ENCODE results near the gene PRKAA1. TPM values are rescaled to one million over a fixed set of nuclear protein-coding genes. Genes with fewer than 3 reads are reported as not detected.

PRKAA1 gene
- polyA plus RNA-seq (2013, experiment 1 of 2; ENCODE audit: insufficient read length), result 41.9 TPM
- polyA plus RNA-seq (2013, experiment 2 of 2; ENCODE audit: insufficient read length), result 38.6 TPM

DNA sequence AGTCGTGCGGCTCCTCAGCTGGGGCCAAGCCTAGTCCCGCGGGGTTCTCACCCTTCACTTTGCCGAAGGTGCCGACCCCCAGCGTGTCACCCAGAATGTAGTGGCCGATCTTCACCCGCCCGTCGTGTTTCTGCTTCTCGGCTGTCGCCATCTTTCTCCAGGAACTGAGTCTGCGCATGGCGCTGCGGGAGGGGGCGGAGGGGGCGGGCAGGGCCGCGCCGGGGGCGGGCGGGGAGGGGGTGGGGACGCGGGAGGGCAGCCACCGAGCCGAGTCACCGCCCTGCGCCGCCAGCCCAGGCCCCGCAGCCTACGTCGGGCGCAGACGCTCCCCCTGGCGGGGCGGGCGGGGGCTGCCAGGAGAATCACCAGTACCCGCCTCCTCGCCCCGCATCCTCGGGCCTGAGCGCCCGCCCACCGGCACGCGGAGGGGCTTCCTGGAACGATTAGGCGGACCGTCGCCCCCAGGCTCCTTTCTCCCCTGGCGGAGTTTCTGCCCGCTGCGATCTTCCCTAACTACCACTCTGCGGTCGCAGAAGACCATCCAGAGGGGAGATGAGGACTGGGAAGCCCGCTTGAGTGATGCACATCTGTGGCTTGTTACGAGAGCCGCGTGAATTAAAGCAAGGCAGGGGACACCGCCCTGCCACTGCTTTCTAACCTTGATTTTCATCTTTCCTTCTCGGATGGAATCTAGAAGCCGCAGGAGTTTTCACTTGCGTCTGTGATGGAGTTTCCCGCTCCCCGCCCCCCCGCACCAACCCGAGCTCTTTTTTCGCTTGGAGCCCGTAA, at the start of gene PRKAA1:
TSS of gene PRKAA1 (minus strand) at position 363 of the 789 bp plus-strand sequence. CDS start at position 178, 185 bp downstream.
- peak; percentile 90 for DNase-seq

DNA sequence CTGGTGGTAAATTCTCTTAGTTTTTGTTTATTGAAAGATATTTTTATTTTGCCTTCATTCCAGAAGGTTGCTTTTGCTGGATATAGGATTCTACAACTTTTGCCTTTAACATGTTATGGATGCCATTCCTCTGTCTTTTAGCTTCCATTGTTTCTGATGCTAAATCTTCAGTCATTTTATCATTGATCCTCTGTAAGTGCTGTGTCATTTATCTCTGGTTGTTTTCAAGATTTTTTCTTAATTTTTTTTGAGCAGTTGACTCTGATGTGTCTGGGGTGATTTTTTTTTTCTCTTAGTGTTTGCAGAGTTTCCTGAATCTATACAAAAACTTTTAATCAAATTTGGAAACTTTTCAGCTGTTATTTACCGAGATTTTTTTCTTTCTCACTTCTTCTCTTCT, 49.4 kb upstream of the PRKAA1 start:
- DNase-seq, result no peak

DNA sequence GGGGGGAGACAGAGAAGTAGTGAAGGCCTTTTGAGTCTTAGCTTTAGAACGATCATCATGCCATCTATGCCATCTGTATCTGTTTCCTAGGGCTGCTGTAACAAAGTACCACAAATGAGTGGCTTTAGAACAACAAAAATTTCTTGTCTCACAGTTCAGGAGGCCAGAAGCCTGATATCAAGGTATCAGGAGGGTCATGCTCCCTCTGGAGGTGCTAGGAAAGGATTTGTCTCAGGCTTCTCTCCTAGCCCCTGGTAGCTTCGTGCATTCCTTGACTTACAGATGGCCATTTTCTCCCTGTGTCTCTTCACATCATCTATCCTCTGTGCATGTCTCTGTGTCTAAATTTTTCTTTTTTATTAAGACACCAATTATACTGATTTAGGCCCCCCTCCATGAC, 48.2 kb upstream of the PRKAA1 start:
- DNase-seq, result no peak

DNA sequence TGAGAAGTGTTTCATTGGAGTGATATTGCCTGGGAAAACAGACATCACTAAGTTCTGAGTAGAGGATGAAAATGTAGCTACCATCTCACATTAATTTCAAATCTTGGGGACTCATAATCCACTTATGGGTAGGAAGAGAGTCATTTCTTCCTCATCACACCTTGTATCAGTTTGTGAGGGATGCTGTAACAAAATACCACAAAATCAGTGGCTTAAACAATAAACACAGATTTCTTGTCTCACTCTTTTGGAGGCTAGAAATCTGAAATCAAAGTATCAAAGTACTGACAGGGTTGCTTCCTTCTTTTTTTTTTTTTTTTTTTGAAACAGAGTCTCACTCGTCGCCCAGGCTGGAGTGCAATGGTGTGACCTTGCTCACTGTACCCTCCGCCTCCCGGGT, 46.4 kb upstream of the PRKAA1 start:
- no peak for DNase-seq

DNA sequence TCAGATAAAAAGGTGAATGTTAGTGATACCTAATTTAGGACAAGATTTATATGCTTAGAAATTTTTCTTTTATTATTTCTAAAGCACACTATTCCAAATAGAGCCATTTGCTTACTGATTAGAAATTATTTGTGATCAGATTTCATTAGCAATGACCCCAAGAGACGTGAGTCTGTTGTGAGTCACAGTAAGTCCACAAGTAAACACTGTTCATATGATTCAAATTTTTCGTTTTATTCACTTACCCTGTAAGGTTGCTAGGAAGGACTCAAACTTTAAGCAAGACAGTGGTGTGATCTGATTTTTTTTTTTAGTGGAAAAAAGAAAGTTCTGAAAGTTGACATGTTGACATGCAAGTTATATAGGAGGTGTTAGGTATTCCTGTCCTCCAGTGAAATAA, 44.2 kb upstream of the PRKAA1 start:
- DNase-seq, result no peak

DNA sequence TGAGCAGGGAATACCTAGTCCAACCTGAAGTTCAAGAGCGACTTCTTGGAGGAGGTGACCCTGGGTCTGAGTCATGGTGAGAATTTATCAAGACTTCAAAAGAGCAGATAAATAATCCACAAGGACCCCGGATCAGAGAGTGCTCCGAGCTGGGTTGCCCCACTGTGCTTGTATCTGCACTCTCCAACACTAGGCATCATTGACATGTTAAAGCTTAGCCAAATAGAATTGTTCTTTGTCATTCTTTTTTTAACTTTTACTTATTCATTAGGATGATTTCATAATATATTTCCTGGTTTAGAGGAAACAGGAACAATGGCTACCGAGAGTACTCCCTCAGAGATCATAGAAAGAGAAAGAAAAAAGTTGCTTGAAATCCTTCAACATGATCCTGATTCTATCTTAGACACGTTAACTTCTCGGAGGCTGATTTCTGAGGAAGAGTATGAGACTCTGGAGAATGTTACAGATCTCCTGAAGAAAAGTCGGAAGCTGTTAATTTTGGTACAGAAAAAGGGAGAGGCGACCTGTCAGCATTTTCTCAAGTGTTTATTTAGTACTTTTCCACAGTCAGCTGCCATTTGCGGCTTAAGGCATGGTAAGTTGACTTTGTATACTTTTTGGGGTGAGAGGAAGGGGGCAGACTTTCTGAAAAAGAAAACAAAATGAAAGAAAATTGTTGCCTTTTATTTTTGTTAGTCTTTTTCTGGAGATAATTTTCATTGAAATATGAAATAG, 43.1 kb upstream of the PRKAA1 start, which contains the start of gene CARD6:
TSS of gene CARD6 (plus strand) at position 300 of the 738 bp plus-strand sequence. CDS start at position 316, 16 bp downstream.
- no peak for DNase-seq

DNA sequence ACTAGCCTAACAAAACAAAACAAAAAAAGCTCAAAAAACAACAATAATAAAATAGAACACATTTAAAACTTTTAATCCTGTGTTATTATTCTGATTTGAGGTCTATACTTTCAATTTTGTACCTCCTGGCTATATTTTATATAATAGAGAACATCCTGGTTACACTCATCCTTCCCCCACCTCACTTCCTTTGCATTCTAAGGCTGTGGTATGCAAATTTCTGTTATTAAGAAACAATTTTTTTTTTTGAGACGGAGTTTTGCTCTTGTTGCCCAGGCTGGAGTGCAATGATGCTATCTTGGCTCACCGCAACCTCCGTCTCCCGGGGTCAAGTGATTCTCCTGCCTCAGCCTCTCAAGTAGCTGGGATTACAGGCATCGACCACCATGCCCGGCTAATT, 39.9 kb upstream of the PRKAA1 start:
- no peak for DNase-seq

DNA sequence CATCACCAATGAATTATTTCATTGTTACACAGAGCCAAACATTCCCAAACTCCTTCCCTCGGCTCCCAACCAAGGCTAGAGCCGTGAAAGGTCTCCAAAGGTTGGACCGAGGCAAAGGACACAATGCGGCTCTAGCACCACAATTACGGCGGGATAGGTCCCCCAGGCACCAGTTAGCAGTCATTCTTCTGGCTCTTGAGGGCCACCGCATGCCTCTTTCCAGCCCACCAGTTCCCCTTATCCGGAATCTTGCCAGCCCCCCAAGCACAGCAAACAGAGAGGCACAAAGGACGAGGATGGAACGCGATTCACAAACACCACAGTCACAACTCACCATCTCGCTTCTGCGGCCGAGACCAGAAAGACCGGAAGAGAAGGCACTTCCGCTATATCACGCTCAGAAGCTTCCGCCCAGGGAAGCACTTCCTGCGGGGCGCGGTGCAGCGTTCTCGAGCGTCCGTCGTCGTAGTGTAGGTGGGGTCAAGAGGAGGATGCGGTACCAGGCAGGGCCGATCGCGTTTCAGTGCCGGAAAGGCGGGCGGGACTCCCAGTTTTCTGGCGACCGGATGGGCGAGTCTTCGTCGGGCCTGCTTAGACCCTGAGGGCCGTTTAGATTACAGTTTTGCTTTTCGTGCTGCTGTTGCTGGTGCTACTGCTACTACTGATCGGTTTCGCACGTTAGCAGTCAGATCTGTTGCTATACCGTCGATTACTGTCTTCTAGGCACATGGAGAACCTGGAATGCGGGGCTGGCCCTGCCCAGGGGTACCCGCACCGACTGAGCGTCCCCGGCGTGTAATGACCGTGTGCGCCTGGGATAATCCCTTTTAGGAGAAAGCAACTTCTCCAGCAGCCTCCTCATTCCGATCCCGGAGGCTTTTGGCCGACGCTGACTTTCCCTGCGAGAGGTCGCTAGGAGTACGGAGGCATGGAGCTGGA, 36.9 kb upstream of the PRKAA1 start, which contains the start of gene RPL37:
TSS of gene RPL37 (minus strand) at position 374 of the 939 bp plus-strand sequence. CDS start at position 337, 37 bp downstream.
- DNase-seq, result peak; percentile 98

DNA sequence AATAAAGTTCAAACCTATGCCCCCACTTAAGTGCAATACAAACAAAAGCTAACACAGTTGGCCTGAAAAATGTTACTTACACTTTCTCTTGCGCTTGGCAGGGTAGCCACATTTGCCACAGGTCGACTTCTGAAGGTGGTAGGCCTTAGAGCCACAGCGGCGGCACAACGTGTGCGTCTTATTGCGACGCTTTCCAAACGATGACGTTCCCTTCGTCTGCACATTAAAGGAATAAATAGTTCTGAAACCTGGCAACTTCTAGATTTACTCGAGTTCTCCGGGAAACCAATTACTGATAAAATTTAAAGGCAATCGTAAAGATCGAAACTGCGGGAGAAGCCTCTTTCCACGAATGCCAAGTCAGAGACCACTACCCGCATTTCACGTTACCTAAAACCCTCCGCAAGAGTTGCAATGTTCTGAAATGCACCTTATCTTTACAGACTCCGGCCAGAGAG, 36.2 kb upstream of the PRKAA1 start:
- no peak for DNase-seq

DNA sequence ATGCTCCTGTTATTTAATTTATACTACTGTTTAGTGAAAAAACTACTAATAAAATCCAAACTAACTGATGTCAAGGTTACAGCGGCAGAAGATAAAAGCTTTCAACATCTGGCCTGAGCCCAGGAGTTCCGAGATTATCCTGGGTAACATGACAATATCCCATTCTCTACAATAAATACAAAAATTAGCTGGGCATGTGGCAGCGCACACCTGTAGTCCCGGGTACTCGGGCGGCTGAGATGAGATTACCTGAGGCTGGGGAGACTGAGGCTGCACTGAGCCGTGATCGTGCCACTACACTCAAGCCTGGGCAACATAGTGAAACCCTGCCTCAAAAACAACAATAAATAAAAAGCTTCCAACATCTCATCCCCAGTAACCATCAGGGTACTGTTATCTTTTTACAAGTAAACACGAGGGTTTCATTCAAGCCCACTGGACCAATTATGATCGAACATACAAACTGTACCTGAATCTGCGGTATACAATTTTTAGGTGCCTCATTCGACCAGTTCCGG, 35.6 kb upstream of the PRKAA1 start:
- no peak for DNase-seq

DNA sequence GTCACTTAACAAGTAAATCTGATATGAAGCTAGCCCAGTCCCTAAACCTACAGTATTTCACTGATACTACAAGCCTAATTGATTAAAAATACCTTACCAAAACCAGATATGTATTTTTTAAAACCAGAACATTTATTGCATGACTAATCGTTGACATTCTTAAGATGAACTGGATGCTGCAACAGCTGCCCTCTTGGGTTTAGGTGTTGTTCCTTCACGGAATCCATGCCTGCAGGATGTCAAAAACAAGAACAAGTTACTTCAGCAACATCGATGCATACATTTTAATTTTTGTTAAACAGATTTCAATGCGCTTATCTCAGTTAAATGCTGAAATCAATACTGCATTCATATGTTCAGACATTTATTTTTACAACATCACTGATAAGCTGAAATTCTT, 34.2 kb upstream of the PRKAA1 start:
- DNase-seq, result no peak

DNA sequence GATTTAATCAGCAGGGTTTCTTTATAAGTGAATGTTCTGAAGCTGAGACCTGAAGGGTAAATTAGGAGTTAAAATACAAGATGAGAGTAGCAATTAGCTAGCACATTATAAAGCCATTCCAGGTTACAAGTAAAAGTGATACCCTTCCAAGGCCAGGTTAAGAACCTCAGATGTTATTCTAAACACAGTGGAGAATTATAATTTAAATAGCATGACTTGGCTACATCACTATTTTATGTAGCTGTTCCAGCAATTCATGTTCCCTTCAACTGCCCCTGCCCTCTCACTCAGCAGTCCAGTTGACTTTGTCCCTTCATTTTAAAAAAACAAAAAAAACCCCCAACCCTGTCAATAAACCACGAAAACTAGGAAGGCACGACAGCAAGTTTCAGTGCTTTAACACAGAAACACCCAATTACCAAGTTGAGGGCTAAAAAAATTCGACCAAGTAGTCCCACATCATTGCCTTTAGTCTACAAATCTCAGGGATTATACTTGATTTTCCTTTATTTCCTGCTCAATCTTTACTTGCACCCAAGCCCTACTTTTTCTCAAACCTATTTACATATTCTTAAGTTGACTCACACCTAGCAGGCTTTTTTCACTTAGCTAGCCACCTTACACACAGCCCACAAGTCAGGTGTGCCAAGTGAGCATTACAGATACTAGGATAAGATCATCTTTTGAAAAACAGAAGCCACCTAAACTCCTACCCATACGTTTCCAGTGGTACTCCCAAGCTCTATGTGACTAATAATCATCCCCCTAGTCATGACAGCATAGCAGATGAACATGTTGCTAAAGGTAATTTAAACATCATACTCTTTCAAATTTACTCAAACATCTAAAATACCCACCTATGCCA, 33.4 kb upstream of the PRKAA1 start:
- no peak for DNase-seq

DNA sequence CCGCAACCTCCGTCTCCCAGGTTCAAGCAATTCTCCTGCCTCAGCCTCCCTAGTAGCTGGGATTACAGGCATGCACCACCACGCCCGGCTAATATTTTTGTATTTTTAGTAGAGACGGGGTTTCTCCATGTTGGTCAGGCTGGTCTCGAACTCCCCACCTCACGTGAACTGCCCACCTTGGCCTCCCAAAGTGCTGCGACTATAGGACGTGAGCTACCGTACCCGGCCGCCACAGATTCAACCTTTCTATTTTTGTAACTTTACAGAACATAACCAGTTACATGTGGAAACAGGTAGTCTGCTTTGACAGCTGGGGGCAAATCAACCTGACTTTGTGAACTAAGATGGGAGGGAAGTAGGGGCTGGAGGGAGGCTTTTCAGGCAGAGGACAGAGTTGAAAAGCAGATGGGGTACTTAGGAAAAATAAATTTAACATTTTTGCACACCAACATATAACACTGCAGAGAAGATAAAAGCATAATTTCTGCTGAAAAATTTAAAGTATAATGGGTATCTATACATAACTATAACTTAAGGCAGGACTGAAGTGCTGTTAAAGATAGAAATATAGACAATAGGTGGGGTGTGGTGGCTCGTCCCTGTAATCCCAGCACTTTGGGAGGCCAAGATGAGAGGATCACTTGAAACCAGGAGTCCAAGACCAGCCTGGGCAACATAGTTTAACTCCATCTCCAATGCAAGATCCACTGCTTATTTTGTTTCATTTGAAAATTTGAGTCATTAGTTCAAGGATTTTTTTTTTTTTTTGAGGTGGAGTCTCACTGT, 31.8 kb upstream of the PRKAA1 start:
- DNase-seq, result no peak

DNA sequence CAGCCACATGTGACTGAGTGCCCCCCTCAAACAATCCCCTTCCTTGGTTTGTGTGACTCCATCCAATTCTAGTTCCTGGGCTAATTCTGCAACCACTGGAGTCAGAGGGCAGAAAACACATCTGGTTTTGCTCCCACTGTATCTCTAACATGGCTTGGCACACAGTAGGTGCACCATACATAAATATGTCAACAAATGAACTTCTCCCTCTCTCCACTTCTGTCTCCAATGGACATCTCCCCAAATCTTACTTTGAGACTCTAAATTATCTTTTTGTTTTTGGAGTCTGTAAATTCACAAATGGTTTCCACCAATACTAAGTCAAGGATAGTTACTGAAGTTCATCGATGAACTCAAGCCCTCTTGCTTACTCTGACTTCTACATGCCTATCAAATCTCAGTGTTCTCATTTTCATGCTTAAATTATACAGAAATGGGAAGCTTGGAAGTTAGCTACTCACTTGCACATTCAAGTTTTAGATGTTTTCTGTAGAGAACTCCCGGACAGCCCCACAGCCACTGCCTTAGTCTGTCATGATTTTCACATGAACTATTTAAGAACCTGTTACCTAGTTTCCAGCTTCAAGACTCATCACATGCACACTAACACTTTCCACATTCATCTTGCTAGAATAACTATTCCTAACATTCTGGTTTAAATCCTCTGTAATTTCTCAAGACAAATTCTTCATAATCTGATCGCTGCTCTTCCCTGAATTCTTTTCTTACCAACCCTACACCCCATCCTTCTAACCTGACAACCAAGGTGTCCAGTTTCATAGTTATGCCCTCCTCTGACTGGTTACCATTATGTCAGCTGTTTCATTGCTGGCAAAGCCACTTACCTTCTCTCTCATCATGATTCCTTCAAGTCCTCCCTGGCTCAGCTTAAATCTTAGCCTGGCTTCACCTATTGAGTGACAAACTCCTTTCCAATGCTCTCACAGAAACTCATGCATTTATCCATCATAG, 30.8 kb upstream of the PRKAA1 start:
- no peak for DNase-seq

DNA sequence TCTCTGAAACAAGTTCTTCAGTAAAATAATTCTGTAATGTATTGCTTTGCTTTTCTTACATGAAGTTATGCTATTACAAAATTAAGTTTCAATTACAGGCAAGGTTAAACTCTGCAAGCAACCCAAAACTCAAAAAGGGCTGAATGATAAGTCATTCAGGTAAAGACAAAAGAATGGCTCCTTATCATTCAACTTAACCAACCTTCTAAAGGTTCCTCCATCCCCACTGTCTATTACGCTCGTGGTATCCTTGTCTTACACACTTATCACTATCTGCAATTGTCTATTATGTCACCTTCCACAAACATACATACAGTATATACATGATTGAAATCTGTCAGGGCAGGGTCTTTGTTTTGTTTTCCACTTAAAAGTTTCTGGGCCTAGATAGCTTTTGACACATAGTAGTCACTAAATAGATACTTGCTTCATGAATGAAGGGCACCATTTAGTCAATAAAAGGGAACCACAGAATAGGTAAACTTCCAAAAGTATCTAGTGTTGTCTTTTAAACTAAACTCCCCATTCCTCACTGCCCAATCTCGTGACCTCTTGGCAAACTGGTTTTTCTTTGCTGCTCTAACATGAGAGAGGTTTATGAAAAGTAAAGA, 30.0 kb upstream of the PRKAA1 start:
- no peak for DNase-seq

DNA sequence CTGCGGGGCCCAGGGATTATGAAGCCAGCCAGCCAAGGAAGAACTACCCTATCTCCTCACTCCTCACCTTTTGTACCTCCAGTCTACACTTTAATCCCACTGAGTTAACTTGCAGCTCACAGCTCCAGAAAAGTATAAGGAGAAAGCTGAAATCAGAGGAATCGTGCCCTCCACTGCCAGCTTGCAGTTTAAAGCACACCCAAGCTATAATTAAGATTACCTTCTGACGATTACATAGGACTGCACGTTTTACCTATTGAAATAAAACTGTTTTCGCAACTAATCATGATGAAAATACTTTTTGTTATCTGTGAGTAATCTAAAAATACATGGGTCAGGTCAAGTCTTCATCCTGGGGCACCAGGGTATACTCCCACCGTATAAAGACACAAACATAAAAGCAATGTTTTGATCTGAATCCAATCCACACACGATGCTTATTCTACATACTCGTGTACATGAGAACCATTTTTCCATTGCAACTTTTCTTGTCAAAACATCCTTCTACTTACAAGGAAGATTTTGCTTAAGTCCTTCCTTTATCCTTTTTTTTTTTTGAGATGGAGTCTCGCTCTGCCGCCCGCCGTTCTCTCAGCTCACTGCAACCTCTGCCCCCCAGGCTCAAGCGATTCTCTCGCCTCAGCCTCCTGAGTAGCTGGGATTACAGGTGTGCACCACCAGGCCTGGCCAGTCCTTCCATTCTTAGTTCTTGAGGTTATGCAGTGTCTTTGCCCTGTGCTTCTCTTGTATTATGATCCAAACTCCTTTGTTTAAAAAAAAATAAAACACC, 29.2 kb upstream of the PRKAA1 start:
- no peak for DNase-seq

DNA sequence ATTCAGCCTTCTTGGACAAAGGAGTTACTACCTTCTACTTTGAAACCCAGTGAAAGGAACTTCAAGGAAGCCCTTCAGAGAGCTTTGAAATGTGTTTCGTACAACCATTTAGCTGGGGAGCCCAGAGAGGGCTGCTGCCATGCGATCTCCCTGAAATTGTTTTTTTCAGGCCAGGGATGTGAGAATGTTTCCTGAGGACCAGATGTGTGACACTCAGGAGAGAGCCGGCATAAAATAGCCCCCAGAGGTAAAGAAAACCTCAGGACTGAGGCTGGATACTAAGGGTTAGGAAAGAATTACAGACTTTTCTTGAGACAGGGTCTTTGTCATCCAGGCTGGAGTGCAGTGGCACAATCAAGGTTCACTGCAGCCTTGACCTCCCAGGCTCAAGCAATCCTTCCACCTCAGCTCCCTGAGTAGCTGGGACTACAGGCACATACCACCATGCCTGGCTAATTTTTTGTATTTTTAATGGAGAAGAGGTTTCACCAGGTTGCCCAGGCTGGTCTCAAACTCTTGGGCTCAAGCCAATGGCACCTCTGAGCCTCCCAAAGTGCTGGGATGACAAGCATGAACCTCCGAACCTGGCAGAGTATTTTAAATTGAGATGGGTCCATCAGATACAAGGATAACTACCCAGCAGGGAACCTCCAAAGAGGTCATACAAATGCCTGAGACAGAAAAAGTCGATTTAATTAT, 28.5 kb upstream of the PRKAA1 start:
- DNase-seq, result no peak

Data from fibroblast of skin of abdomen (primary cell).